ENCODE results near the gene TRPT1.

Gene TRPT1

GRCh38 chr11:64264371-64264852, 38.4 kb upstream of the TRPT1 start:
- H3K36me3 ChIP-seq (ENCODE audit: control insufficient read depth, insufficient read depth, low read length), result peaks cover 49% of the 10 kb centered on the region
- H3K4me3 ChIP-seq (ENCODE audit: low read length), result no peak overlapping the region
- H3K27me3 ChIP-seq (ENCODE audit: control insufficient read depth, insufficient read depth, low read length), result no peaks in the 10 kb centered on the region
- H3K4me1 ChIP-seq (ENCODE audit: control insufficient read depth, insufficient read depth, low read length), result 0 out of 2 replicates have a peak, but pooled peaks cover 1% of the 10 kb centered on the region
- no peak overlapping the region for H3K27ac ChIP-seq (ENCODE audit: low read length)
- no peaks in the 10 kb centered on the region for H3K9me3 ChIP-seq (ENCODE audit: control insufficient read depth, insufficient read depth, low read length)
- WGBS (ENCODE audit: insufficient coverage, insufficient read length), result no CpG with 5 or more reads among the region's 10 CpGs
- DNase-seq (ENCODE audit: low read depth, low spot score), result no peak

- no CpG with 5 or more reads among the region's 8 CpGs for whole genome bisulfite sequencing (ENCODE audit: insufficient coverage, insufficient read length)
- Histone ChIP-seq H3K4me3 (ENCODE audit: low read length) (no peak overlapping the region), H3K27me3 (ENCODE audit: control insufficient read depth, insufficient read depth, low read length) (no peaks in the 10 kb centered on the region), H3K36me3 (ENCODE audit: control insufficient read depth, insufficient read depth, low read length) (peaks cover 54% of the 10 kb centered on the region), H3K9me3 (ENCODE audit: control insufficient read depth, insufficient read depth, low read length) (no peaks in the 10 kb centered on the region), H3K27ac (ENCODE audit: low read length) (no peak overlapping the region), H3K4me1 (ENCODE audit: control insufficient read depth, insufficient read depth, low read length) (0 out of 2 replicates have a peak, but pooled peaks cover 1% of the 10 kb centered on the region)
- no peak for DNase-seq (ENCODE audit: low read depth, low spot score)
These were observed 37.9 kb upstream of the TRPT1 start for GRCh38 chr11:64263947-64264317.

DNA sequence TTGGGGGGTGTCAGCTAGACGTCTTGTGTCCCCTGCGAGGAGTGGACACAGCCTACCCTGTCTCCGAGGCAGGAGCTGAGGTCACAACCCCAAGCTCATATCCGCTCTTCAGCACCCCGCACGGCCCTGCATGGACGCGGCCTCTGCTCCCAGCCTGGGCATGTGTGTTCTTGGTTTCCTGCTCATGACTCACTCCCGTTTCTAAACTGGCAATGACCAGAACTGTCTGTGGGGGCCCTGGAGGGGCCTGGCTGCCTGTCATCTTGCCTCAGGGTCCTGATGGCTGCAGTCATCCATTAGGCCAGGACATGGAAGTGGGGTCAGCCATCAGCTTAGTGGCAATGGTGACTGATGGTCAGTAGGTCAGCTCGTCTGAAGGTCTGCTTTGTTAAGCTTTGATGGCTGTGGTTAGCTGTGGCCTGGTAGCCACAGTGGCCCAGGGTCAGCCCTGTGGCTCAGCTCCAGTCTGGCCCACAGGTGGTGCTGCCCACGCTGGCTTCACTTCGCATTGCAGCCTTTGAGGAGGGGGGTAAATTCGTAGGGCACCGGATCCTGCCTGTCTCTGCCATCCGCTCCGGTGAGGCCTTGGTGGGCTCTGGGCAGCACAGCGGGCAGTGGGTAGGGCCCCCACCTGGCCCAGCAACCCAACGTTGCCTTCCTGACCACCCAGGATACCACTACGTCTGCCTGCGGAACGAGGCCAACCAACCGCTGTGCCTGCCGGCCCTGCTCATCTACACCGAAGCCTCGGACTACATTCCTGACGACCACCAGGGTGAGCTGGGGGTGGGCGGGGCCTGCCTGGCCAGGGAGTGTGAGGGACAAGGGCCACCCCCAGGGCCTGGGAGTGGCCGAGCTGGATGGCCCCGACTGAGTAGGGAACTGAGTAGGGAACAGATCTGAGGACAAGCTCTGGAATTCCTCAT, 37.3 kb upstream of the TRPT1 start:
- Histone ChIP-seq H3K36me3 (ENCODE audit: control insufficient read depth, insufficient read depth, low read length) (peaks cover 60% of the 10 kb centered on the region), H3K4me1 (ENCODE audit: control insufficient read depth, insufficient read depth, low read length) (0 out of 2 replicates have a peak, but pooled peaks cover 1% of the 10 kb centered on the region), H3K4me3 (ENCODE audit: low read length) (no peak overlapping the region), H3K27ac (ENCODE audit: low read length) (no peak overlapping the region), H3K27me3 (ENCODE audit: control insufficient read depth, insufficient read depth, low read length) (no peaks in the 10 kb centered on the region), H3K9me3 (ENCODE audit: control insufficient read depth, insufficient read depth, low read length) (no peaks in the 10 kb centered on the region)
- no CpG with 5 or more reads among the region's 29 CpGs for WGBS (ENCODE audit: insufficient coverage, insufficient read length)
- DNase-seq (ENCODE audit: low read depth, low spot score), result no peak

DNA sequence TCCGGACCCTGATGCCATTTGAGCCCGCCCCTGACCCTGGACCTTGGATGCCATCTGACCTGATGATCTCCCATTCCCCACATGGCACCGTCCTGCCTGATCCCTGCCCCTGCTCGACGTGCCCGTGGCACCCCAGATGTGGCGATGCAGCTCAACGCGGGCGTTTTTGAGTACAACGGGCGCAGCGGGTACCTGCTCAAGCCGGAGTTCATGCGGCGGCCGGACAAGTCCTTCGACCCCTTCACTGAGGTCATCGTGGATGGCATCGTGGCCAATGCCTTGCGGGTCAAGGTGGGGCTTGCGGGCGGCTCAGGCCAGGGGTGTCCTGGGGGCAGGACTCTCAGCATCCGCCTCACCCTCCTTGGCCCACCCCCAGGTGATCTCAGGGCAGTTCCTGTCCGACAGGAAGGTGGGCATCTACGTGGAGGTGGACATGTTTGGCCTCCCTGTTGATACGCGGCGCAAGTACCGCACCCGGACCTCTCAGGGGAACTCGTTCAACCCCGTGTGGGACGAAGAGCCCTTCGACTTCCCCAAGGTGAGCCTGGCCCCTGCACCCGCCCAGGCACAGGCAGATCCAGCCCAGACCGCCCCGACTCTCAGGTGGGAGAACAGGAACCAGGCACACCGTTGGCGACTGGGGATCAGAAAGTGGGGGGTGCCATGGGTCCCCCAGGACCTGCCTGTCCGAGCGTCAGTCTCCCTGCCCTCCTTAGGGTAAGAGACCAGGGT, 36.5 kb upstream of the TRPT1 start:
- WGBS (ENCODE audit: insufficient coverage, insufficient read length), result no CpG with 5 or more reads among the region's 42 CpGs
- Histone ChIP-seq H3K4me1 (ENCODE audit: control insufficient read depth, insufficient read depth, low read length) (0 out of 2 replicates have a peak, but pooled peaks cover 1% of the 10 kb centered on the region), H3K27ac (ENCODE audit: low read length) (no peak overlapping the region), H3K36me3 (ENCODE audit: control insufficient read depth, insufficient read depth, low read length) (peaks cover 61% of the 10 kb centered on the region), H3K27me3 (ENCODE audit: control insufficient read depth, insufficient read depth, low read length) (no peaks in the 10 kb centered on the region), H3K4me3 (ENCODE audit: low read length) (no peak overlapping the region), H3K9me3 (ENCODE audit: control insufficient read depth, insufficient read depth, low read length) (no peaks in the 10 kb centered on the region)
- no peak for DNase-seq (ENCODE audit: low read depth, low spot score)

GRCh38 chr11:64261556-64262080, 35.6 kb upstream of the TRPT1 start:
- H3K9me3 ChIP-seq (ENCODE audit: control insufficient read depth, insufficient read depth, low read length), result no peaks in the 10 kb centered on the region
- peaks cover 59% of the 10 kb centered on the region for H3K36me3 ChIP-seq (ENCODE audit: control insufficient read depth, insufficient read depth, low read length)
- DNase-seq (ENCODE audit: low read depth, low spot score), result no peak
- WGBS (ENCODE audit: insufficient coverage, insufficient read length), result no CpG with 5 or more reads among the region's 18 CpGs
- H3K4me1 ChIP-seq (ENCODE audit: control insufficient read depth, insufficient read depth, low read length), result 0 out of 2 replicates have a peak, but pooled peaks cover 1% of the 10 kb centered on the region
- no peak overlapping the region for H3K4me3 ChIP-seq (ENCODE audit: low read length)
- H3K27ac ChIP-seq (ENCODE audit: low read length), result no peak overlapping the region
- no peaks in the 10 kb centered on the region for H3K27me3 ChIP-seq (ENCODE audit: control insufficient read depth, insufficient read depth, low read length)

GRCh38 chr11:64260147-64260708, 34.2 kb upstream of the TRPT1 start:
- no peak overlapping the region for H3K4me3 ChIP-seq (ENCODE audit: low read length)
- no peaks in the 10 kb centered on the region for H3K9me3 ChIP-seq (ENCODE audit: control insufficient read depth, insufficient read depth, low read length)
- WGBS (ENCODE audit: insufficient coverage, insufficient read length), result no CpG with 5 or more reads among the region's 6 CpGs
- no peak overlapping the region for H3K27ac ChIP-seq (ENCODE audit: low read length)
- peaks cover 58% of the 10 kb centered on the region for H3K36me3 ChIP-seq (ENCODE audit: control insufficient read depth, insufficient read depth, low read length)
- H3K4me1 ChIP-seq (ENCODE audit: control insufficient read depth, insufficient read depth, low read length), result 0 out of 2 replicates have a peak, but pooled peaks cover 1% of the 10 kb centered on the region
- no peak for DNase-seq (ENCODE audit: low read depth, low spot score)
- no peaks in the 10 kb centered on the region for H3K27me3 ChIP-seq (ENCODE audit: control insufficient read depth, insufficient read depth, low read length)

GRCh38 chr11:64259533-64260067, 33.6 kb upstream of the TRPT1 start:
- H3K27ac ChIP-seq (ENCODE audit: low read length), result no peak overlapping the region
- 0 out of 2 replicates have a peak, but pooled peaks cover 1% of the 10 kb centered on the region for H3K4me1 ChIP-seq (ENCODE audit: control insufficient read depth, insufficient read depth, low read length)
- no peaks in the 10 kb centered on the region for H3K9me3 ChIP-seq (ENCODE audit: control insufficient read depth, insufficient read depth, low read length)
- whole genome bisulfite sequencing (ENCODE audit: insufficient coverage, insufficient read length), result no CpG with 5 or more reads among the region's 4 CpGs
- no peaks in the 10 kb centered on the region for H3K27me3 ChIP-seq (ENCODE audit: control insufficient read depth, insufficient read depth, low read length)
- DNase-seq (ENCODE audit: low read depth, low spot score), result no peak
- H3K4me3 ChIP-seq (ENCODE audit: low read length), result no peak overlapping the region
- peaks cover 62% of the 10 kb centered on the region for H3K36me3 ChIP-seq (ENCODE audit: control insufficient read depth, insufficient read depth, low read length)

GRCh38 chr11:64258946-64259532, 33.1 kb upstream of the TRPT1 start:
- Histone ChIP-seq H3K4me1 (ENCODE audit: control insufficient read depth, insufficient read depth, low read length) (0 out of 2 replicates have a peak, but pooled peaks cover 1% of the 10 kb centered on the region), H3K9me3 (ENCODE audit: control insufficient read depth, insufficient read depth, low read length) (no peaks in the 10 kb centered on the region), H3K4me3 (ENCODE audit: low read length) (no peak overlapping the region), H3K27ac (ENCODE audit: low read length) (no peak overlapping the region), H3K27me3 (ENCODE audit: control insufficient read depth, insufficient read depth, low read length) (no peaks in the 10 kb centered on the region), H3K36me3 (ENCODE audit: control insufficient read depth, insufficient read depth, low read length) (peaks cover 63% of the 10 kb centered on the region)
- no CpG with 5 or more reads among the region's 32 CpGs for WGBS (ENCODE audit: insufficient coverage, insufficient read length)
- no peak for DNase-seq (ENCODE audit: low read depth, low spot score)

GRCh38 chr11:64258356-64258755, 32.4 kb upstream of the TRPT1 start:
- WGBS (ENCODE audit: insufficient coverage, insufficient read length), result no CpG with 5 or more reads among the region's 24 CpGs
- no peaks in the 10 kb centered on the region for H3K9me3 ChIP-seq (ENCODE audit: control insufficient read depth, insufficient read depth, low read length)
- no peaks in the 10 kb centered on the region for H3K27me3 ChIP-seq (ENCODE audit: control insufficient read depth, insufficient read depth, low read length)
- H3K4me3 ChIP-seq (ENCODE audit: low read length), result no peak overlapping the region
- H3K27ac ChIP-seq (ENCODE audit: low read length), result no peak overlapping the region
- H3K36me3 ChIP-seq (ENCODE audit: control insufficient read depth, insufficient read depth, low read length), result peaks cover 60% of the 10 kb centered on the region
- DNase-seq (ENCODE audit: low read depth, low spot score), result no peak
- no peaks in the 10 kb centered on the region for H3K4me1 ChIP-seq (ENCODE audit: control insufficient read depth, insufficient read depth, low read length)
